C4-2B (cell line): Measurements from ENCODE around the gene PARVB.

Experiments
- ZFX ChIP-seq: fragments of 450-650 bp; IDR thresholded peaks from 2 replicates; pipeline ENCODE4 v1.6.1; 2017
- TF ChIP-seq, protein P1 (sequence below): fragments of 450-650 bp; conservative IDR thresholded peaks from 2 replicates; pipeline ENCODE4 v1.5.1; 2017; ENCODE audit warnings: mild to moderate bottlenecking

DNA sequence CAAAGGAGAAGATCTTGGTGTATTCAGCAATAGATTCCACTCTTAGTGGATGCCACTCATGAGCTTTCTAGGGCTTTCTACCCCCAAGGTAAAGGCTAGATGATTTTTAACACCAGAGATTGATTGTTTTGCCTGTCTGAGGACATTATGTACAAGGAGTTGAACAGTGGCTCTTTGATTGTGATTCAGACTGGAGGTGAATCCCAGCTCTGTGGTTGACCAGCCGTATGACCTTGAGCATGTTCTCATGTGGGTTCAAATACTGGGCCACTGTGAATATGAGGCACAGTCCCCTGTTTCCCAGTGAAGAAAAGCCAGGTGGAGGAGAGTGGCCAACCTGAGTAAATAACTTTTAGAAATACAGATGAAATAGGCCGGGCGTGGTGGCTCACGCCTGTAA lies 24.0 kb upstream of the PARVB start:
- TF ChIP-seq, protein P1, sequence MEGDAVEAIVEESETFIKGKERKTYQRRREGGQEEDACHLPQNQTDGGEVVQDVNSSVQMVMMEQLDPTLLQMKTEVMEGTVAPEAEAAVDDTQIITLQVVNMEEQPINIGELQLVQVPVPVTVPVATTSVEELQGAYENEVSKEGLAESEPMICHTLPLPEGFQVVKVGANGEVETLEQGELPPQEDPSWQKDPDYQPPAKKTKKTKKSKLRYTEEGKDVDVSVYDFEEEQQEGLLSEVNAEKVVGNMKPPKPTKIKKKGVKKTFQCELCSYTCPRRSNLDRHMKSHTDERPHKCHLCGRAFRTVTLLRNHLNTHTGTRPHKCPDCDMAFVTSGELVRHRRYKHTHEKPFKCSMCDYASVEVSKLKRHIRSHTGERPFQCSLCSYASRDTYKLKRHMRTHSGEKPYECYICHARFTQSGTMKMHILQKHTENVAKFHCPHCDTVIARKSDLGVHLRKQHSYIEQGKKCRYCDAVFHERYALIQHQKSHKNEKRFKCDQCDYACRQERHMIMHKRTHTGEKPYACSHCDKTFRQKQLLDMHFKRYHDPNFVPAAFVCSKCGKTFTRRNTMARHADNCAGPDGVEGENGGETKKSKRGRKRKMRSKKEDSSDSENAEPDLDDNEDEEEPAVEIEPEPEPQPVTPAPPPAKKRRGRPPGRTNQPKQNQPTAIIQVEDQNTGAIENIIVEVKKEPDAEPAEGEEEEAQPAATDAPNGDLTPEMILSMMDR: no peak
- no peak for TF ChIP-seq ZFX
